Left kidney (tissue), 2 donors: ENCODE data around the gene POC1A. TPM values are rescaled to one million over a fixed set of nuclear protein-coding genes. Genes with fewer than 3 reads are reported as not detected.
"Not testable (repeated sequence)": the region's sequence is repeated elsewhere in the genome, so short reads cannot be mapped to it uniquely, and the experiment has no call there.

Experiments
- DNase-seq: peaks from one replicate; pipeline ENCODE4 v3.0.0-alpha.2; 2013
- polyA plus RNA-seq: library from polyadenylated mRNA; unstranded; fragments of 120-200 nt; gene quantifications from one replicate; pipeline ENCODE4 v1.2.1, GENCODE V29; 2013; ENCODE audit not compliant: insufficient read length

POC1A gene
- polyA plus RNA-seq, 1 donor, result 10.5 TPM

GRCh38 chr3:52153389-52154096 lies 680 bp downstream of the POC1A start:
- DNase-seq, result no peak

DNA sequence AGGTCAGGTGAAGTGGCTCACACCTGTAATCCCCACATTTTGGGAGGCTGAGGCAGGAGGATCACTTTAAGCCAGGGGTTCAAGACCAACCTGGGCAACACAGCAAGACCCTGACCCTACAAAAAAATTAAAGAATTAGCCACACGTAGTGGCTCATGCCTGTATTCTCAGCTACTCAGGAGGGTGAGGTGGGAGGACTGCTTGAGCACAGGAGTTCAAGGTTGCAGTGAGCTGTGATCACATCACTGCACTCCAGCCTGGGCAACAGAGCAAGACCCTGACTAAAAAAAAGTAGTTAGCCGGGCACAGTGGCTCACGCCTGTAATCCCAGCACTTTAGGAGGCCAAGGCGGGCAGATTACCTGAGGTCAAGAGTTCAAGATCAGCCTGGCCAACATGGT lies 2.2 kb downstream of the POC1A start:
- not testable (repeated sequence) for DNase-seq

- no peak for DNase-seq
Observed at GRCh38 chr3:52150860-52151259, 3.4 kb downstream of the POC1A start.

- DNase-seq, result no peak
Observed at GRCh38 chr3:52150357-52150756, 3.9 kb downstream of the POC1A start.

GRCh38 chr3:52149726-52150125 lies 4.5 kb downstream of the POC1A start:
- no peak for DNase-seq

- DNase-seq, result no peak
Observed at GRCh38 chr3:52149021-52149420, 5.2 kb downstream of the POC1A start.

GRCh38 chr3:52147804-52148203 lies 6.4 kb downstream of the POC1A start:
- no peak for DNase-seq

DNA sequence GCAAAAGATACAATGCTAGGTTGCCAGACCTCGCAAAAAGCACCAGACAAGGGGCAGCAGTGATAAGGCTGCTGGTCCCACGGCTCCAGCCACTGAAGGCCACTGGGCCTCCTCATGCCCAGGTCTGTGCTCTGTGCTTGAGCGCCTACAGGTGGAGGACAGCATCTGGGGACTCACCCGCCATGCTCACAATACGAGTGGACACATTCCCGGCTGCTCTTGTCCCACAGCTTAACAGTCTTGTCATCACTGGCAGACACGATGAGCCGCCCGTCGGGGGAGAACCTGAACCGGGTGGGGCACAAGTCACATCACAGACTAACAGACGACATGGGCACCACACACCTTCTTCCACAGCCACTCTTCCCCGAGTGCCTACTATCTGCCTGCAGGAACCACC lies 7.4 kb downstream of the POC1A start:
- DNase-seq, result no peak

- DNase-seq, result no peak
Observed at GRCh38 chr3:52146189-52146588, 8.0 kb downstream of the POC1A start.

GRCh38 chr3:52145736-52146110 lies 8.5 kb downstream of the POC1A start:
- DNase-seq, result no peak

DNA sequence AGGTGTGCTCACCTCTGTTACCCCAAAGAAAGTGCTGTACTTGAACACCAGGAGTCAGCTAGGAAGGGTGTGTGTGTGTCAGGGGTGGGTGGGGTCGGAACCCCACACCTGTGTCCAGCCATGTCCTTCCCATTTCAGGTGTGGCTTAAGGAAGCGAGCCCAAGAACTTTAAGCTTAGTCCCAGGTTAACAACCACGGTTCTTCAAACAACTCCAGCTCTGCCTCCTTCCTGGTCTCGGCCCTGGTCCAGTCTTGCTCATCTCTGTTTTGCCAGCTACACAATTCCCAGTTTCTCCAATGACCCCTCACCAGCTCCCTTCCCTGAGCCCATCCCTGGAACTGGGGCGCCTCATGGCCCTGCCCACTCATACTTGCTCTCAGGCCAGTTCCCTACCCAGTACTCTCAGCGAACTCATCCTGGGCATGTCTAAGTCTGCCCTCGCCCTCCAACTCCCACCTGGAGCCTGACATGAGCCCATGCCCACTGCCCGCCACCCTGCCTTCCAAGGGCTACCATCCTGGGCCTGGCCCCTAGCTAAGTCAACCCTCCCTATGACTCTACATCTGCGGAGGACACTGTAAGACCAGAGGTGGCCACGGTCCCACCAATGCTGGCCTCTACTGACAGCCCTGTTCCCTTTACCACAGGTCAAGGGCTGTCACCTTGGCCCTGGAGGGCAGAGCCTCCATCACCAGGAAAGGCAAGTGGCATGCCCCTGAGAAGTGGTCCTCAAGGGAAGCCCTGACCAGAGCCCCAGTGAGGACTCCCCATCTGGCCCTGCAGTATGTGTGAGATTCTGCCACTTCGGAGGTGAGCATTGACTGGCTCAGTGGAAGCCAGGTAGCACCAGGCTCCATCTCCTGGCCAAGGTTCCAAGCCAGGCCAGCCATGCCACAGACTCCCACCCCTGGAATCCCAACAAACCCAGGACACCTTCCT lies 9.2 kb downstream of the POC1A start:
- DNase-seq, result no peak

- DNase-seq, result peak; percentile 69
Observed at GRCh38 chr3:52144034-52144795, 10.0 kb downstream of the POC1A start.

DNA sequence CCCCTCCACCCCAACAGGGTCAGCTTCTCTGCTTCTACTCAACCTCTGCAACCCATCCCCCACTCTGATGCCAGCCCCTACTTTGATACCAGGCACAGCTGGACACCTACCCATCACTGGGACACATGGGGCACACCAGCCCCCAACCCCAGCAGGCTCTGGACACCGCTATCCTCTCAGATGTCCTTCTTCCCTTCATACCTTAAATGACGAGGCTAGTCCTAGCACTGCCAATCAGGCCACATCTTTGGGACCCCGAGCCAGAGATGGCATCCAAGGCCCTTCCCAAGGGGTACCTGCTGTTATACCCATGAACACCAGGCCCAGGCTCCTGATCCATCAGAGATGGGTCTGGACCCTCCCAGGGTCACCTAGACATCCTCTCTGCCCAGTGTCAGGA lies 10.6 kb downstream of the POC1A start:
- no peak for DNase-seq

GRCh38 chr3:52143156-52143555 lies 11.1 kb downstream of the POC1A start:
- DNase-seq, result no peak

- no peak for DNase-seq
Observed at GRCh38 chr3:52141751-52142150, 12.5 kb downstream of the POC1A start.

DNA sequence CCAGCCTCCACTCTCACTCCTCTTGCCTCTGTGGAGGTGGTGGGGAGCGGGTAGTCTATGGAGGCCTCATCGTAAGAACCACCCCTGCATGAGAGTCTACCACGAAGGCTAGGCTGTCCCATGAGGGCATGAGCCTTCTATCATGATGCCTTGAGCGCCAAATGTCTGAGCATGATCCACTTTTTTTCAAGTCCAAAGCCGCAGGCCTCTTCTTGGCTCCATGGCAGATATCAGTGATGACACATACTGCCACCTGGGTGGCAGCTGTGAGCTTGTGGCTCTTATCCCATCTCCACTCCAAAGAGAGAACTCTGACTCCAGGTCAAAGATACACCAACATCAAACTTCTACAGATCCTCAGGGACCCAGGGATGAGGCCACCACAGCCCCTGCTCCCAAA lies 13.5 kb downstream of the POC1A start:
- no peak for DNase-seq

DNA sequence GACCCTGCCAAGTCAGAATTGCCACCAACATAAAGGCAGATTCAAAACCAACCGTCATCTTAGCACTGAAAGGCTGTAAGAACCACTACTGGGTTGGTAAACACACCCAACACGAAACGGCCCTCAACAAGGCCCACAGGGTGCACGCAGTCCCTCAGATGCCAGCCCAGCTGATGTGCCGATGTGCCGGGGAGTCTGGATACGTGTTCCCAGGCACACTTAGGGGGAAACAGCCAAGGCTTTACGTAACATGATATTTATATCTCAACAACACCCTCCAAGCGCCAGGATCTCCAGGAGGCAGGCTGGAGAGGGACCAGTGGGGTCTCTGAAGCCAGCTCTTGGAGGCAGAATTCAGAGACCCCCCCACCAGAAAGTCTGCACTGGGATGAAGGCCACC lies 14.2 kb downstream of the POC1A start:
- DNase-seq, result no peak

GRCh38 chr3:52137311-52137710 lies 16.9 kb downstream of the POC1A start:
- no peak for DNase-seq

DNA sequence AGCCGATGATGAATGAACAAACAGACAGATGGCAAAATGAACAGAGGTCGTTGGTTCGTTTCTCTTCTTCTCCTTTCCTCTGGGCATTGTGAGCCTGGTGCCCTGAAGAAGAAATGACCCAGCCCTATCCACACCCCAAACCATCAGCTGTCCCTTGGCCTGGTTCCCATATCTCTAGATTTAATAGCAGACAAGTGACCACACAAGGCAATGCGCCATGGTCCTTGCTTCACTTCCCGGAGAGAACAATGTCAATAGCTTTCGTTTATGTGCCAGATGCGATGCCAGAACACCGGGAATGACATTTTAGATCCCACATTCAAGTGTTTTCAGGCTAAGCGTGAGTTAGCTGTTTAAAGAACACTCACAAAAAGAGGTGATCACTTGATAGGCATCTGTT lies 17.7 kb downstream of the POC1A start:
- DNase-seq, result no peak

DNA sequence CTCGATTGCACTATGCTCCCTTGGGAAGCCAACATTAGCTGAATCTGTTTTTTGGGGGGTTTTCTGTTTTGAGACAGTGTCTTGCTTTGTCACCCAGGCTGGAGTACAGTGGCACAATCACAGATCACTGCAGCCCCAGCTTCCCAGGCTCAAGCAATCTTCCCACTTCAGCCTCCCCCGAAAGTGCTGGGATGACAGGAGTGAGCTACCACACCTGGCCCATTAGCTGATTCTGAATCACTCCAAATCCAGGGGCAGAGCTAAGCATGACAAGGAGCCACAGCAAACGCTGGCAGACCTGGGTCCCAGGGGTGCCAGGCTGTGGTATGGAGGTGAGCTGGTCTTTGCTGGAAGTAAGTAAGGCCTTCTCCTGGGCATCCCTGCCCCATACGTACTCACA lies 18.9 kb downstream of the POC1A start:
- DNase-seq, result no peak

- no peak for DNase-seq
Observed at GRCh38 chr3:52134761-52135160, 19.5 kb downstream of the POC1A start.

DNA sequence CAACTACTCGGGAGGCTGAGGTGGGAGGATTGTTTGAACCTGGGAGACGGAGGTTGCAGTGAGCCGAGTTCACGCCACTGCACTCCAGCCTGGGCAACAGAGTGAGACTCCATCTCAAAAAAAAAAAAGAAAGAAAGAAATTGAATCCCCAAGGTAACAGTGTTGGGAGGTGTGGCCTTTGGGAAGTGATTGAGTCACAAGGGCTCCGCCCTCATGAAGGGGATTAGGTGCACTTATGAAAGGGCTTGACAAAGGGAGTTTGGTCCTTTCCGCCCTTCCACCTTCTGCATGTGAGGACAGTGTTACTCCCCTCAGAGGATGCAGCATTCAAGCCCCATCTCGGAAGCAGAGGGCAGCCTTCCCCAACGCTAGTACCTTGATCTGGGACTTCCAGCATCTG lies 21.3 kb downstream of the POC1A start:
- no peak for DNase-seq

GRCh38 chr3:52132041-52132440 lies 22.2 kb downstream of the POC1A start:
- DNase-seq, result no peak
